RWPE1 (cell line): Measurements from ENCODE around the gene UBL3.

Source experiments
- CTCF ChIA-PET: fragments of 350-600 bp; sonication (Branson Sonifier 250); formaldehyde crosslinking; extraction: SDS; loops from one replicate; lab custom pipeline; 2021; lab: Yijun Ruan, JAX
- POLR2A ChIA-PET: fragments of 400-600 bp; formaldehyde crosslinking; extraction: SDS; loops from one replicate; lab custom pipeline; 2020; ENCODE audit warnings: antibody characterized with exemption; ENCODE audit not compliant: low non-redundant PET; lab: Yijun Ruan, JAX
- DNase-seq: peaks from one replicate; pipeline ENCODE4 v3.0.0; 2012; ENCODE audit warnings: low spot score
- H3K27ac ChIP-seq: fragments of 450-650 bp; 2 replicates; pipeline ENCODE4 v1.5.1; 2017
- CTCF ChIP-seq: fragments of 450-650 bp; conservative IDR thresholded peaks from 2 replicates; pipeline ENCODE4 v1.5.1; 2017; ENCODE audit warnings: low read depth, mild to moderate bottlenecking

UBL3 gene

GRCh38 chr13:29887686-29888085 is 37.3 kb upstream of the UBL3 start:
- CTCF ChIA-PET = no interaction called here
- DNase-seq = no peak
- TF ChIP-seq CTCF = no peak
- POLR2A ChIA-PET = no interaction called here
- H3K27ac ChIP-seq = no peak overlapping the region

GRCh38 chr13:29887030-29887557 is 36.7 kb upstream of the UBL3 start:
- POLR2A ChIA-PET = no interaction called here
- TF ChIP-seq CTCF = no peak
- CTCF ChIA-PET = no interaction called here
- no peak for DNase-seq
- H3K27ac ChIP-seq = no peak overlapping the region

GRCh38 chr13:29886446-29886845 is 36.0 kb upstream of the UBL3 start:
- TF ChIP-seq CTCF = no peak
- ChIA-PET CTCF (interaction anchor here (0.5 kb wide), 1 partner anchor 414 kb away, joined by 4 read pairs; no protein-coding TSS in a partner anchor), POLR2A (no interaction called here)
- H3K27ac ChIP-seq = no peak overlapping the region
- no peak for DNase-seq

GRCh38 chr13:29885989-29886388 is 35.6 kb upstream of the UBL3 start:
- H3K27ac ChIP-seq = no peak overlapping the region
- DNase-seq = no peak
- ChIA-PET CTCF (interaction anchor here (0.5 kb wide), 1 partner anchor 414 kb away, joined by 4 read pairs; no protein-coding TSS in a partner anchor), POLR2A (no interaction called here)
- TF ChIP-seq CTCF = no peak

GRCh38 chr13:29884671-29885430 is 34.4 kb upstream of the UBL3 start:
- ChIA-PET POLR2A (no interaction called here), CTCF (no interaction called here)
- H3K27ac ChIP-seq = no peak overlapping the region
- DNase-seq = no peak
- TF ChIP-seq CTCF = no peak

- H3K27ac ChIP-seq = no peak overlapping the region
- CTCF ChIA-PET = interaction anchor here (0.6 kb wide), 1 partner anchor 98 kb away, joined by 5 read pairs; no protein-coding TSS in a partner anchor
- POLR2A ChIA-PET = no interaction called here
- TF ChIP-seq CTCF = no peak
- DNase-seq = no peak
Observed at GRCh38 chr13:29883941-29884518, 33.6 kb upstream of the UBL3 start.
